HCT116 (cell line): ENCODE results near the gene CH25H.

ENCODE experiments used
- CEBPB ChIP-seq: IDR thresholded peaks from 2 replicates; pipeline ENCODE4 v1.6.1; 2012; ENCODE audit warnings: low read depth
- EGR1 ChIP-seq: IDR thresholded peaks from 2 replicates; pipeline ENCODE4 v1.6.1; 2012; ENCODE audit warnings: low read depth
- POLR2AphosphoS5 ChIP-seq: IDR thresholded peaks from 2 replicates; pipeline ENCODE4 v1.6.1; 2011; ENCODE audit warnings: mild to moderate bottlenecking, low read depth, low read length, moderate library complexity
- YY1 ChIP-seq: IDR thresholded peaks from 2 replicates; pipeline ENCODE4 v1.6.1; 2011; ENCODE audit warnings: low read length, low read depth, moderate library complexity, mild to moderate bottlenecking; ENCODE audit not compliant: insufficient replicate concordance; ENCODE audit errors: extremely low read depth
- ZNF274 ChIP-seq: fragments of 200-500 bp; sonication (Bioruptor generic); IDR thresholded peaks from 2 replicates; pipeline ENCODE4 v1.6.1; 2014; ENCODE audit warnings: mild to moderate bottlenecking, low read depth, low read length, inconsistent platforms
- TF ChIP-seq, protein P1 (sequence below), 3 experiments: fragments of 200-600 bp in 1 of 3; sonication (generic) in 1 of 3; IDR thresholded peaks in 2 of 3; conservative IDR thresholded peaks in 1 of 3; 2 replicates each; pipeline ENCODE4 v1.5.1; 2012 to 2017; ENCODE audit warnings: low read depth in 2 of 3, low read length in 2 of 3, antibody characterized with exemption in 1 of 3, borderline replicate concordance in 1 of 3, control low read depth in 1 of 3, mild to moderate bottlenecking in 1 of 3, mixed read lengths in 1 of 3, mixed run types in 1 of 3, moderate library complexity in 1 of 3; ENCODE audit not compliant: insufficient read depth in 1 of 3
- TF ChIP-seq, protein P2 (sequence below): IDR thresholded peaks from 2 replicates; pipeline ENCODE4 v1.6.1; 2012

DNA sequence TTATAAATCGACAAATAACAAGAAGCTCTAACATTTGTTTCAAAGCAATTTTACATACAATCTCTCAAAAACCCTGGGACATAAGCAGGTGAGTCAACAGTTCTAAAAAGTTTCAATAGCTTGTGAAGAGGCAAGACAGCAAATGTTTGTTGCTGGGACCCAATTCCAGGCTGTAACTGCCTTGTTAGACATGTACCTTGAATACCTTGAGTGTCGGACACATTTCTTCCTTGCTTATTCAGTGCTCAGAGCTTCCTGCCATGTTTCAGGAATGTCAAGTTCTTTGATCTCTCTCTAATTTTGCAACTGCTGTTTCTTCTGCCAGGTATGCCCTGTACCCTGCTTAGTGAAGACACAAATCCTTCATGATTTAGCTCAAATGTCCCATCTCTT is 5.1 kb downstream of the CH25H start:
- no peak for TF ChIP-seq POLR2AphosphoS5
- TF ChIP-seq, protein P1, sequence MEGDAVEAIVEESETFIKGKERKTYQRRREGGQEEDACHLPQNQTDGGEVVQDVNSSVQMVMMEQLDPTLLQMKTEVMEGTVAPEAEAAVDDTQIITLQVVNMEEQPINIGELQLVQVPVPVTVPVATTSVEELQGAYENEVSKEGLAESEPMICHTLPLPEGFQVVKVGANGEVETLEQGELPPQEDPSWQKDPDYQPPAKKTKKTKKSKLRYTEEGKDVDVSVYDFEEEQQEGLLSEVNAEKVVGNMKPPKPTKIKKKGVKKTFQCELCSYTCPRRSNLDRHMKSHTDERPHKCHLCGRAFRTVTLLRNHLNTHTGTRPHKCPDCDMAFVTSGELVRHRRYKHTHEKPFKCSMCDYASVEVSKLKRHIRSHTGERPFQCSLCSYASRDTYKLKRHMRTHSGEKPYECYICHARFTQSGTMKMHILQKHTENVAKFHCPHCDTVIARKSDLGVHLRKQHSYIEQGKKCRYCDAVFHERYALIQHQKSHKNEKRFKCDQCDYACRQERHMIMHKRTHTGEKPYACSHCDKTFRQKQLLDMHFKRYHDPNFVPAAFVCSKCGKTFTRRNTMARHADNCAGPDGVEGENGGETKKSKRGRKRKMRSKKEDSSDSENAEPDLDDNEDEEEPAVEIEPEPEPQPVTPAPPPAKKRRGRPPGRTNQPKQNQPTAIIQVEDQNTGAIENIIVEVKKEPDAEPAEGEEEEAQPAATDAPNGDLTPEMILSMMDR (IDR thresholded peaks at IDR 0.05 in 2 of 3, conservative IDR thresholded peaks at IDR 0.05 in 1 of 3; ENCODE audit: borderline replicate concordance in 1 of 3, insufficient read depth in 1 of 3, low read depth in 2 of 3, low read length in 2 of 3): no peak
- TF ChIP-seq, protein P2, sequence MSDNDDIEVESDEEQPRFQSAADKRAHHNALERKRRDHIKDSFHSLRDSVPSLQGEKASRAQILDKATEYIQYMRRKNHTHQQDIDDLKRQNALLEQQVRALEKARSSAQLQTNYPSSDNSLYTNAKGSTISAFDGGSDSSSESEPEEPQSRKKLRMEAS: no peak
- no peak for TF ChIP-seq ZNF274
- TF ChIP-seq EGR1: no peak
- no peak for TF ChIP-seq CEBPB
- no peak for TF ChIP-seq YY1
